T-helper 2 cell (primary cell): ENCODE measurements around the gene SETDB1.

Source experiments
- DNase-seq, 5 experiments: peaks; one replicate each; pipeline versions ENCODE4 v3.0.0 to v3.0.0-alpha.2; 2012 to 2022

The SETDB1 gene

GRCh38 chr1:150931773-150932172 lies 5.6 kb downstream of the SETDB1 start:
- DNase-seq = peak in 1 of 5 experiments; percentile 59

GRCh38 chr1:150944856-150945255 lies 18.7 kb downstream of the SETDB1 start:
- no peak for DNase-seq

GRCh38 chr1:150954708-150955107 lies 28.5 kb downstream of the SETDB1 start:
- no peak for DNase-seq

GRCh38 chr1:150955280-150955679 lies 29.1 kb downstream of the SETDB1 start:
- no peak for DNase-seq

GRCh38 chr1:150957666-150958065 lies 31.5 kb downstream of the SETDB1 start:
- no peak for DNase-seq

- DNase-seq = no peak
Observed at GRCh38 chr1:150960646-150961045, 34.5 kb downstream of the SETDB1 start.

- no peak for DNase-seq
Observed at GRCh38 chr1:150961756-150962155, 35.6 kb downstream of the SETDB1 start.

GRCh38 chr1:150963321-150964163 lies 37.4 kb downstream of the SETDB1 start:
- no peak for DNase-seq

GRCh38 chr1:150964164-150964489 lies 38.0 kb downstream of the SETDB1 start:
- no peak for DNase-seq

- no peak for DNase-seq
Observed at GRCh38 chr1:150965605-150966004, 39.4 kb downstream of the SETDB1 start.

- no peak for DNase-seq
Observed at GRCh38 chr1:150966011-150966410, 39.8 kb downstream of the SETDB1 start.

- DNase-seq = no peak
Observed at GRCh38 chr1:150967936-150968335, 41.8 kb downstream of the SETDB1 start.

- no peak for DNase-seq
Observed at GRCh38 chr1:150968491-150968890, 42.3 kb downstream of the SETDB1 start.

- DNase-seq = no peak
Observed at GRCh38 chr1:150969626-150970025, 43.5 kb downstream of the SETDB1 start.

- no peak for DNase-seq
Observed at GRCh38 chr1:150970808-150971582, 44.8 kb downstream of the SETDB1 start.

GRCh38 chr1:150971583-150972416 lies 45.6 kb downstream of the SETDB1 start:
- no peak for DNase-seq

GRCh38 chr1:150972417-150972940 lies 46.3 kb downstream of the SETDB1 start:
- DNase-seq = no peak

- no peak for DNase-seq
Observed at GRCh38 chr1:150973258-150973835, 47.2 kb downstream of the SETDB1 start.

- peak; percentile 11 to 55 (median 15) for DNase-seq
Observed at GRCh38 chr1:150973836-150974579, 47.8 kb downstream of the SETDB1 start.

GRCh38 chr1:150974580-150975478 lies 48.7 kb downstream of the SETDB1 start, which contains the start of gene CERS2:
TSS of gene CERS2 (minus strand) at chr1:150974835. CDS start at chr1:150969090, 5,745 bp downstream.
- DNase-seq = peak; percentile 55 to 84 (median 75)
